Measurements from ENCODE around the gene SH2D1B.

Gene SH2D1B

GRCh38 chr1:162407539-162407938 is 4.4 kb downstream of the SH2D1B start:
- TF ChIP-seq CTCF (IDR thresholded peaks at IDR 0.05) = no peak
- H3K4me3 ChIP-seq = no peak overlapping the region
- no peak for DNase-seq (ENCODE audit: low spot score)
- no peak overlapping the region for H3K27ac ChIP-seq

GRCh38 chr1:162406811-162407210 is 5.1 kb downstream of the SH2D1B start:
- Histone ChIP-seq H3K4me3 (no peak overlapping the region), H3K27ac (no peak overlapping the region)
- TF ChIP-seq CTCF (IDR thresholded peaks at IDR 0.05) = no peak
- no peak for DNase-seq (ENCODE audit: low spot score)

GRCh38 chr1:162405800-162406199 is 6.1 kb downstream of the SH2D1B start:
- no peak overlapping the region for H3K4me3 ChIP-seq
- TF ChIP-seq CTCF (IDR thresholded peaks at IDR 0.05) = no peak
- DNase-seq (ENCODE audit: low spot score) = no peak
- no peak overlapping the region for H3K27ac ChIP-seq

GRCh38 chr1:162404550-162405160 is 7.3 kb downstream of the SH2D1B start:
- no peak for TF ChIP-seq CTCF (IDR thresholded peaks at IDR 0.05)
- Histone ChIP-seq H3K4me3 (no peak overlapping the region), H3K27ac (no peak overlapping the region)
- DNase-seq (ENCODE audit: low spot score) = no peak

GRCh38 chr1:162400790-162401355 is 11.1 kb downstream of the SH2D1B start:
- no peak for TF ChIP-seq CTCF (IDR thresholded peaks at IDR 0.05)
- H3K27ac ChIP-seq = no peak overlapping the region
- no peak for DNase-seq (ENCODE audit: low spot score)
- H3K4me3 ChIP-seq = no peak overlapping the region

- no peak for TF ChIP-seq CTCF (IDR thresholded peaks at IDR 0.05)
- no peak overlapping the region for H3K27ac ChIP-seq
- no peak overlapping the region for H3K4me3 ChIP-seq
- no peak for DNase-seq (ENCODE audit: low spot score)
Observed at GRCh38 chr1:162398999-162399580, 12.8 kb downstream of the SH2D1B start.

Measured in coronary artery (tissue), 2 donors.